GM19043 (cell line): ENCODE data around the gene MAPK8.
"Not testable (repeated sequence)": the region's sequence is repeated elsewhere in the genome, so short reads cannot be mapped to it uniquely, and the experiment has no call there.

Experiments used
- ATAC-seq: cut with Tn5 transposase; IDR thresholded peaks from one replicate; pipeline ENCODE4 v1.9.1; 2021; ENCODE audit warnings: low read depth; ENCODE audit not compliant: unreplicated experiment

MAPK8 gene

GRCh38 chr10:48332166-48332870 lies 25.8 kb downstream of the MAPK8 start:
- no peak for ATAC-seq

GRCh38 chr10:48332871-48333216 lies 26.4 kb downstream of the MAPK8 start:
- no peak for ATAC-seq

DNA sequence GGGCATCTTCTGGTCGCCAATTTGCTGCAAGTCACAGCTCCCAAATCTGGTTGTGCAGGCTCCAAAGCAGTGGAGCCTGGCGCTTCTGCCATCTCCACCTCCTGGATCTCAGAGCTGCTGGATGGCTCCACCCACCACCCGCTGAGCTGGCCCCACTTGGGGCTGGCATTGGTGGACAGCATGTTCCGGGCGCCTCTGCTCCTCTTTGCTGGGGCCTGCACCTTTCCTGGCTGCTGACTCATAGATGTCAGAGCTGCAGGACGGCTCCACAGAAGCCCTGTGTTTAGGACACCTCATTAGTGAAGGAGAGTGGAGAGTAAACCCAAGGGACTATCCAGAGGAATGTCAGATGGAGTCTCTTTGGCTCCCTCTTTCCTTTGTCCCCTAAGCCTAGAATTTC lies 27.4 kb downstream of the MAPK8 start:
- no peak for ATAC-seq

- no peak for ATAC-seq
These were observed 29.3 kb downstream of the MAPK8 start for GRCh38 chr10:48335788-48336187.

DNA sequence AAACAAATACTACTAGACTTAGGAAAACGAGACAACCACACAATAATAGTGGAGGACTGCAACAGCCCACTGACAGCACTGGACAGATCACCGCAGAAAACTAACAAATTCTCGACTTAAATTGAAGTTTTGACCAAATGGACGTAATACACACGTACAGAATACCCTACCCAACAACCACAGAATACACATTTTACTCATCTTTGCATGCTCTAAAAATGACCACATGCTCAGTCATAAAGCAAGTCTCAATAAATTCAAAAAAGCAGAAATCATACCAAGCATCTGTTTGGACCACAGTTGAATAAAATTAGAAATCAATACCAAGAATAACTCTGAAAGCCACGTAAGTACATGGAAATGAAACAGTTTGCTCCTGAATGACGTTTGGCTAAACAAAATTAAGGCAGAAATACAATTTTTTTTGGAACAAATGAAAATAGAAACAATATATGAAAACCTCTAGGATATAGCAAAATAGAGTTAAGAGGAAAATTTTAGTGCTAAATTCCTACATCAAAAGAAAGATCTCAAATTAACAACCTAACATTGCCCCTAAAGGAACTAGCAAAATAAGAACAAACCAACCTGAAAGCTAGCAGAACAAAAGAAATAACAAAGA lies 30.6 kb downstream of the MAPK8 start:
- peak; percentile 75 for ATAC-seq

DNA sequence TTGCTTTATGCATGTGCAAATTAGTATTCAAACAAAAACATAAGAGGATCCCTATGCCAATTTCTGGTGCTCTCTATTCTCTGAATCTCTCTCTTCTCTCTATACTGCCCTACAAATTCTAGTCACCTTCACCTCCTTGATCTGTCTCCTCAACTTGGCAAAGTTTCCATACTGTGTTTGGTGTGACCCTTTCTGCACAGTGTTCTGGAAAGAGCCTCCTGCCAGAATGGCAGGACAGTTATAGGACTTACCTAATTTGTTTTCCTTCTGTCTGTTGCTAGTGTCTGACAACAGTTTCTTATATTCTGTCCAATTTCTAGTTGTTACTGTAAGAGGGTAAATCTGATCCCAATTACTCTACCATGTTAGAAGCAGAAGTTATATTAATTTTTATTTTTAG lies 34.3 kb downstream of the MAPK8 start:
- ATAC-seq: no peak

- no peak for ATAC-seq
These were observed 36.6 kb downstream of the MAPK8 start for GRCh38 chr10:48343106-48343505.

DNA sequence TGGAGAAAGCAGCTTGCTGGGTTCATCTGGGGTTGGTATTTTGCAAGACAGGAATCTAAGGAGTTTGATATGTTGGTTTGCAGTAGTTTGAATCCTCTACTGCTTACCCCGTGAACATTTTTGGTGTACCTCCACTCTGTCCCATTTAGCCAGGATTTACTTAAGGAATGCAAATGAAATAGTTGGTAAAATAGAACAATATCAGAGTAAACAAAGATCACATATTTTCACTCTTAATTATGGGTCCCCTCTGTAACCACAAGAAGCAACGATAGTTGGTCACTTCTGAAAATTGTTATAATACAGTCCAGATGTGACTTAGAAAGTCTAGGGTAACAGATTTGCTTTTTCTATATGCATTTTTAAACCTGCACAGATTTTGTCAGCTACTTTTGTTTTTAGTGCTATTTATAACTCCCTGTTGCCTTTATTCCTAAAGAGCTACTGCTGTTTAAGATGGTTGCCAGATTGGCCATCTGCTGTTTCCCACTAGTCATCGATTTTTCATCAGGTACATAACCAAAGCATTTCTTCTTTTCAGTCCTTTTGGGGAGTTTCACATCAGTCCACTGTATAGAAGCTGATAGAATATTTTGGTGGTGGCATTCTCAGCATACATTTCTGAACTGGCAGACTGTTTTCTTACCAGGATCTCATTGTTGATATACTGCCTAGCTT lies 37.6 kb downstream of the MAPK8 start:
- no peak for ATAC-seq

- ATAC-seq: not testable (repeated sequence)
These were observed 39.8 kb downstream of the MAPK8 start for GRCh38 chr10:48346248-48346647.

- not testable (repeated sequence) for ATAC-seq
These were observed 41.1 kb downstream of the MAPK8 start for GRCh38 chr10:48347539-48347938.

DNA sequence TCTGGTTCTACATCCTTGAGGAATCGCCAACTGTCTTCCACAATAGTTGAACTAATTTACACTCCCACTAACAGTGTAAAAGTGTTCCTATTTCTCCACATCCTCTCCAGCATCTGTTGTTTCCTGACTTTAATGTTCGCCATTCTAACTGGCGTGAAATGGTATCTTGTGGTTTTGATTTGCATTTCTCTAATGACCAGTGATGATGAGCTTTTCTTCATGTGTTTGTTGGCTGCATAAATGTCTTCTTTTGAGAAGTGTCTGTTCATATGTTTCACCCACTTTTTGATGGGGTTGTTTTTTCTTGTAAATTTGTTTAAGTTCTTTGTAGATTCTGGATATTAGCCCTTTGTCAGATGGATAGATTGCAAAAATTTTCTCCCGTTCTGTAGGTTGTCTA lies 41.5 kb downstream of the MAPK8 start:
- not testable (repeated sequence) for ATAC-seq

DNA sequence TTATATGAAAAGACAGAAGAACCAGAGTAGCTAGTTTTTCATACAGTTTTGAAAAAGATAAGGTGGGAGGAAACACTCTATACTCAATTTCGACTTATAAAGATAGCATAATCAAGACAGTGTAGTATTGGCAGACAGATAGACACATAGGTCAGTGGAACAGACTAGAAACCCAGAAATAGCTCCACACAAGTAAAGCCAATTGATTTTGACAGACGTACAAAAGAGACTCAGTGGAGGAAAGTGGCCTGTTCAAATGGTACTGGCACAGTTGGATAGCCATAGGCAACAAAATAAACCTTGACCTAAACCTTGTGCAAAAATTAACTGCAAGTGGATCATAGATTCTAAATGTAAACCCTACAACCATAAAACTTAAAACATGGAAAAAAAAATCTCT lies 46.8 kb downstream of the MAPK8 start:
- no peak for ATAC-seq

DNA sequence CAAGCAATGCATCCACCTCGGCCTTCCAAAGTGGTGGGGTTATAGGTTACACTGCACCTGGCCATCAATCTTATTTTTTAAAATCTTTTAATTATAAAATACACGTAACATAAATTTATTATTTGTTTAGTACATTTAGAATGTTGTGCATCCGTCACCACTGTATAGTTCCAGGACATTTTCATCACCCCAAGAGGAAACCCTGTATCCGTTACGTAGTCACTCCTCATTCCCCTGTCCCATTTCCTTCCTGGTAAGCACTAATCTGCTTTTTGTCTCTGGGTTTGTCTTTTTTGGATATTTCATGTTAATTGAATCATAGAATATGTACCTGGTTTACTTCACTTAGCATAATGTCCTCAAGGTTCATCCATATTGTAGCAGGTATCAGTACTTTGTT lies 51.2 kb downstream of the MAPK8 start:
- no peak for ATAC-seq

GRCh38 chr10:48358162-48358561 lies 51.7 kb downstream of the MAPK8 start:
- no peak for ATAC-seq

DNA sequence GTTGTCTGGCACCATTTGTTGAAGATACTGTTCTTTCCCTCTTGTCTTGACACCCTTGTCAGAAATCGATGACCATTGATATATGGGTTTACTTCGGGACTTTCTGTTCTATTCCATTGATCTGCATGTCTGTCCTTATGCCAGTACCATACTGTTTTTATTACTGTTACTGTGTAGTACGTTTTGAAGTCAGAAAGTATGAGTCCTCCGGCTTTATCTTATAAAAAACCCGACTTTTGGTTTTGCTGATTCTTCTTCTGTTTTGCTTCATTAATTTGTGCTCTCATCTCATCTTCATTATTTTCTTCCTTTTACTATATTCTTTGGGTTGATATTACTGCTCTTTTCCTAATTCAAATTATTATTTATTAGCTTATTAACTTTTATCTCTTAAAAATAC lies 52.4 kb downstream of the MAPK8 start:
- ATAC-seq: no peak

DNA sequence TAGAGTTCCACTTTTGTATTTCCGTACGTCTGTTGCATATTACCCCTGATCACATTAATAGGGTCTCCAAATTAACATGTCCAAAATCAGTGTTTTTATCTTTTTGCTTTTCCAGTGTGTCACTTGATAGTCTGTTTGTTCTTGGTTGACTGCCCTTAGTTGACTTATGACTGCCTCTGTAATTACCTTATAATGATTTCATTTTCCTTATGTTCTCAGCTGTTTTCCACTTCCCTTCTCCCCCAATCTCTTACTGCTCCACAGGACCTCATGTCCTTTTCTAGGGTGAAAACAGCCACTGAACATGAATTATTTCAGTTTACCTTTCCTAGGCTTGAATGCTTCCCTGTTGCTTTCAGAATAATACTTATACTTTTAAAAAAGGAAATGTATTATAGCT lies 54.7 kb downstream of the MAPK8 start:
- ATAC-seq: no peak

GRCh38 chr10:48363617-48364355 lies 57.3 kb downstream of the MAPK8 start:
- ATAC-seq: no peak

DNA sequence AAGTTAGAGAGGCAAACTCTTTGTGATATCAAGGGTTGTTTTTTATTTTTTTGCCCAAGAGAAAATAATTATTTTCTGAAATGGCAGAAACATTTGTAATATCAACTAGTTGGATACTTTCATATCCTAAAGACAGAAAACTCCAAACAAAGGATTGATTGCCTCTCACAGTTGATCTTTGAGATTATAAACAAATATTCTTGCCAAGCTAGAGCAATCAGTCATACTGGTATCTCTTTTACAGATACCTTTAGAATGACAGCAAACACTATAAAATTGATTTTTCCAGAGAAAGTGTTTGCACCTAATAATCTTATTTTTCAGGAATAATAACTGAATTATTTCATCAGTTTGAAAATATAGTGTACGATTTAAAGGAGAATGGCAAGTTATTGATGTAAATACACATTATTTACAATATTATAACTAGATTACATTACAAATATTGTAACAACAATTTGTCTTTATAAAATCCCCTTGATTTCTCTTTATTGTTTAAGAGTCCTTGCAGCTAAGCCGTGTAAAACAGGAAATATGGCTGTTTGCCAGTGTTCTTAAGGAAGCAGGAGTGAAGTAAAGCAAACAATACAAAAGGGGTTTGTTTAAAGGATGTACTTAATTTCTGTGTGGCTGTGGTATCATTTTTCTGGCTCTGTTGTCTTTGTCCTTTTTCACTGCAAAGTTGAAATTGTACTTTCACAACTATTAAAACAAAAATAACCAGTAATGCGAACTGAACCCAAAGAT lies 58.4 kb downstream of the MAPK8 start:
- ATAC-seq: no peak

- ATAC-seq: no peak
These were observed 59.2 kb downstream of the MAPK8 start for GRCh38 chr10:48365668-48366067.

DNA sequence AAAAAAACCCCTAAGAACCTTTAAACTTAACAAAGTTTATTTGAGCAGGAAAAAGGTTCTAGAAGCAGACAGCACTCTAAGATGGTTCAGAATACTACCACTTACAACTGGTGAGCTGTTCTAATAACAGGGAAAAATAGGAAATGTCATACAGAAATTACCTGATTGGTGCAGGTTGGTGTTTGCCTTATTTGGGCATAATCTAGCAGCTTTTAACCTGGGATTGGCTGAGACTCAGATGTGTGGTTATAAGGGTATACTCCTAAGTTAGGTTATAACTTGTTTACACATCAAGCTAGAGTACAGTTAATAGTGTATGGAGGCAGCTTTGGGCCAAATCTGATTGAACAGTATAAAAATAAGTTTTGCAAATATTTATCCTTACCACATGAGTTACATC lies 59.8 kb downstream of the MAPK8 start:
- no peak for ATAC-seq

GRCh38 chr10:48369501-48369900 lies 63.0 kb downstream of the MAPK8 start:
- no peak for ATAC-seq
